GF-D8 (cell line): ENCODE data around the gene CPED1.

Experiments used
- DNase-seq: peaks from one replicate; lab custom pipeline; 2025; lab: John Stamatoyannopoulos, UW

CPED1 gene

DNA sequence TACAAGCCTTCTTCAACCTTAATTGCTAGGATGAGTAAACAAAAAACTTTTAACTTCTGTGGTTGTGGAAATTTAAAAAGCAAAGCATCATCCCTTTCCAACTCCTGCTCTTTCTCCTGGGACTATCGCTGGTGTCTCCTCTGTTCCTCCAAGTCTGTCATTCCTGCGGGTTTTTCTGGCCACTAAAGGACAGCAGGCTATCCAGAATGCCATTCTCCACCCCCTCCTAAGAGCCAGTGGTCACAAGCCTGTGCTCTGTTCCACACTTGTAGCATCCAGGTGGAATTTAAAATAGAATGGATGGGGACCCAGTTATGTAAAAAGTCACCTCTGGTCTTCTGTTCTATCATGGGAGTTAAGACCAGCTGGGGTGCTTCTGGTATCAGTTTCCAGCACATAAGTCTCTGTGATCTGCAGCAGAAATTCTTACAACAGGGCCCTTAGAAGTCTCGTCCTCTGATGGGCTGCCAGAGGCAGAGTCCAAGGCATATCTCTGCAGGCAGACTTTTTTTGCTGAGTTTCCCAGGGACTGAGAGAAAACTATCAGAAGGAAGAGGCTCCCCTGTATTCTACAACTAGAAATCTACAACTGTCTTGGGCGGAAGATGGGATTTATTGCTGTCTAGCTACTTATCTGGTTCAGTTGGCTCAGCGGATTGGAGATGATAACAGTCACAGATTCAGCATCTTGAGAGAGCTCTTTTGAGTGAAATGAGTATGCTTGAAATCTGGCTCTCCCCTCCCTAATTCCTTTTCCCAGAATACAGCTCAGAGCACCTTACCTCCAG, 335.2 kb downstream of the CPED1 start:
- no peak for DNase-seq

DNA sequence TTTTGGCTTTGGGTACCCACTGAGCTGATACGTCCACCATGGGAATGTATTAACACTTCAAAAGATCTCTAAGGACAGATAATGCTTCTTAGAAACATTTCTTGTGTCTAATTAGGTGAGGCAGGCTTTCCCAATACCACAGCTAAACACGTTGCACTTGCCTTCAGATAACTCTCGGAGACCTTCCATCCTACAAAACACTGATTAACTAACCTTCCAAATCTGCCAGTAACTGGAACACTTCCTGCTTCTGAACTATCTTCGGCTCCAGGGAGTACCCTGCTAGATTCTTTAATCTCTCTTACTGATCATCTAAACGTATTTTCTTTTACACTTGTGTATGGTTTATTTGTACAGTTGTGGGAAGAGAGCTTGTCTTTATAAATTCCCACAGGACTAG, 339.2 kb downstream of the CPED1 start:
- DNase-seq = no peak

DNA sequence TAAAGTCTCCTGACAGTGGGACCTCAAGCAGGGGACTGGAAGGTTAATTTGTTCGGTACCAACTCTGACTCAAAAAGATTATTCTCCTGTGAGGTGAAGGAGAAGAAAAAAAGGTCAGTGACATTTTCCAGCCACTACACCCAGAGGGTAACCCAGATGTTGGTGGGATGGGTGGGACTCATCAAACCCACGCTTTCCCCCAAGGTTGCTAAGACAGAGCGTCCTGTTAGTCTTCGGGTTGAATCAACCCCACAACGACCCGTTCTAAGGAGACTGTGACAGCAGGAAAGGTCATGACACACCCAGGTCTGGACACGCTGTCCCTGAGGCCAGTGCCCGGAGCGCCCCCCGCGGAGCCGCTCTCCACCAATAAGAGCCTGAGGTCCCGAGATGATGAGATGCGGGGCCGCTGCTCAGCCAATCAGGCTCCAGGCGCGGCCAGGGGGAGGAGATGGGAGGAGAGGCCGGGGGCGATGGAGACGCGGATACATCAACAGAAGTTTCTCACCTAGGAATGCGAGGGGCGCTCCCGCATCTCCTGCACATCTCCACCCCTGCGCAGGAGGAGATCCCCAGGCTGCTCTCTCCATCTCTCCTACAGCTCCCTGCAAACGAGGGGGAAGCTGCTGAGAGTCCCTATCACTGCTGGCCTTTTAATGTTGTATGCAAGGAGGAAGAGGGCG, 340.1 kb downstream of the CPED1 start, which contains the start of gene WNT16:
TSS of gene WNT16 (plus strand) at position 493 of the 683 bp plus-strand sequence. CDS start 293 bp downstream, outside the sequence.
- DNase-seq = no peak

DNA sequence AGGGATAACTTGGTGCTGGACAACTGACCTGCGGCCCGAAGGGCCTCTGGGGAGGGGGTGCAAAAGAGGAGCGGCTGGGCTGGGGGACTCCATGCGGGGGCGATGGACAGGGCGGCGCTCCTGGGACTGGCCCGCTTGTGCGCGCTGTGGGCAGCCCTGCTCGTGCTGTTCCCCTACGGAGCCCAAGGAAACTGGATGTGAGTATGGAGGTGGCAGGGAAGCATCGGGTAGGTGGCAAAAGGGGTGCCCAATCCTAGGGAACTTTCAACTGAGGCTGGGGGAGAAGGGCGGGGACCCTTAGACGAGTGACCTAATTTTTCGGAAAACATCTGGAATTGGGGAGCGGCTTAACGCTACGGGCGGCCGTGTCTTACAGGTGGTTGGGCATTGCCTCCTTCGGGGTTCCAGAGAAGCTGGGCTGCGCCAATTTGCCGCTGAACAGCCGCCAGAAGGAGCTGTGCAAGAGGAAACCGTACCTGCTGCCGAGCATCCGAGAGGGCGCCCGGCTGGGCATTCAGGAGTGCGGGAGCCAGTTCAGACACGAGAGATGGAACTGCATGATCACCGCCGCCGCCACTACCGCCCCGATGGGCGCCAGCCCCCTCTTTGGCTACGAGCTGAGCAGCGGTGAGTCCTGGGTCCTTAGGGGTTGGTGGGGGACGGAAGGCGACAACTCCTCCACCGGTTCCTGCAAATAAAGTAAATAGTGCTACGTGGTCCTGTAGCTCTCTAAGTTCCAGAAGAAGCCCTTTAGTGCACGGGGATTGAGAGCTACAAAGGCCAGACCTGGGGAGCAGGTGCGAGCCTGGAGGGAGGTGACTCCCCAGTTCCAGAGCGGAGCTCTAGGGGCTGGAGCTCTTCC, 340.9 kb downstream of the CPED1 start:
- DNase-seq = no peak

DNA sequence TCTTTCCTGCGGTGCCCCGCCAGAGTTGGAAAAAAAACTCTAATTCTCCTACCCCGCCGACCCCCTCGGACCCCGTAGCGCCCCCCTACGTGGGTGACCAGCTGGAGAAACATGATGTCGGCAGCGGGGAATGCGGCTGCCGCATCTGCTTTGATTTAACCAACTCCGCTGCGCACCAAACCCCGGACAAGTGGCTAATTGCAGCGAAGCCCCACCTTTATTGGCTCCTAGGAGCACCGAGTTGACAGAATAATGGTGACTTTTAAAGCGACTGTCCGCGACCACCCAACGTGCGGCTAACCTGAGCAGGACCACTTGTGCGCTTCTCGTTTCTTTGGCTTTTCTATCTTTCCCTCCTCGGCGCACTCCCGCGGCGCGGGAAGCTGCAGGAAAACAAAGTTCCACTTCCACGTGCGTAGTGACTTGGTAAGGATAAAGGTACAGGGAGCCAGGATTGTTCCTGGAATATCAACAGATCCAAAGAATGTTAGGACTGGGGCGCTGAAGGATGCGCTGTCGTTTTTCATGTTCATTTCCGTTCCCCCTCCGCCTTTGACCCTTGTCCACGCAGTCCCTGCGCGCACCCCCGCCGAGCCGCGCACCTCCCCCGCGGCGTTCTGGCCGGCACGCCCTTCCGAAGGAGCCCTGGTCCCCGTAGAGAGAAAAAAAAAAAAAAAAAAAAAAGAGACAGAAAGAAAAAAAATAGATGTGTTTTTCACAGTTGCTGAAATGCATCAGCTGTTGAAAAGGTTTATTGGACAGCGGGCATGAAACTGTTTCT, 341.7 kb downstream of the CPED1 start:
- DNase-seq = no peak

DNA sequence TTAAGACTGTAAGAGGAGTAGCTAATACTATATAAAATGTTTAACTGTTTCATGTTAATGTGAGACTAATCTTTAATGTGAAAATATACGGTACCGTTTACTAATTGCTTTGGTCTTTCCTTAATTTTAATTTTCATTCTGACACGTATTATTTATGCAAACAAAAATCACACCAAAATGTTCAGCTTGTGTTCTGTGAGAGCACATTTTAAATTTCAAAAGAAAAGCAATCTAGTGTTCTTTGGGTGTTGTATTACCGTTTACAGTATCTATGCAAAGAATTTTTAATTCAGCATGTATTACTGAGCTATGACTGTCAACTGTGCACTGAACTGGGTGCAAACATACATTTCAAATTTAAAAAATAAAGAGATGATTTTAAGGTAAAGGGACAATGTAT, 342.5 kb downstream of the CPED1 start:
- DNase-seq = no peak

DNA sequence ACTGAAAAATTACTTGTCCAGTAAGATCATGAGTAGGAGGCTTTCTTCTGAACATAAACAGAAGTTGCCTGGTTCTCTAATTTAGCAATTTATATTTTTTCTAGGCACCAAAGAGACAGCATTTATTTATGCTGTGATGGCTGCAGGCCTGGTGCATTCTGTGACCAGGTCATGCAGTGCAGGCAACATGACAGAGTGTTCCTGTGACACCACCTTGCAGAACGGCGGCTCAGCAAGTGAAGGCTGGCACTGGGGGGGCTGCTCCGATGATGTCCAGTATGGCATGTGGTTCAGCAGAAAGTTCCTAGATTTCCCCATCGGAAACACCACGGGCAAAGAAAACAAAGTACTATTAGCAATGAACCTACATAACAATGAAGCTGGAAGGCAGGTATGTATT, 343.1 kb downstream of the CPED1 start:
- DNase-seq = no peak

DNA sequence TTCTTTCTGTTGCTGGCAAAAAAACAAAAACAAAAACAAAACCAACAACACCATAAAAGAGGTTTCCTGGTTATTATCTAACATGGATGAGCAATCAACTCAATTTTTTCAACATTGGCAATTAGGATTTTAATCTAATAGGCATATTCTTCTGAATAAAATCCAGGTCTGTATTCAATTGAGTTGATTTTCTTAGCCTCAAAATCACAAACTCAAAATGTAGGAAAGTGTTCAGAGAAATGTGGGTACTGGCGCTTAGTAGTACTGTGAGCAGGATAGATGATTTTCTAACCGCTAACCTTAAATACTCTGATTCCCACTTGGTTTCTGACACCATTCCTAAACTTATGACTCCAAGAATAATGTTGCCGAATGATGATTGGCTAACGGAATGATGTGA, 345.9 kb downstream of the CPED1 start:
- DNase-seq = no peak

DNA sequence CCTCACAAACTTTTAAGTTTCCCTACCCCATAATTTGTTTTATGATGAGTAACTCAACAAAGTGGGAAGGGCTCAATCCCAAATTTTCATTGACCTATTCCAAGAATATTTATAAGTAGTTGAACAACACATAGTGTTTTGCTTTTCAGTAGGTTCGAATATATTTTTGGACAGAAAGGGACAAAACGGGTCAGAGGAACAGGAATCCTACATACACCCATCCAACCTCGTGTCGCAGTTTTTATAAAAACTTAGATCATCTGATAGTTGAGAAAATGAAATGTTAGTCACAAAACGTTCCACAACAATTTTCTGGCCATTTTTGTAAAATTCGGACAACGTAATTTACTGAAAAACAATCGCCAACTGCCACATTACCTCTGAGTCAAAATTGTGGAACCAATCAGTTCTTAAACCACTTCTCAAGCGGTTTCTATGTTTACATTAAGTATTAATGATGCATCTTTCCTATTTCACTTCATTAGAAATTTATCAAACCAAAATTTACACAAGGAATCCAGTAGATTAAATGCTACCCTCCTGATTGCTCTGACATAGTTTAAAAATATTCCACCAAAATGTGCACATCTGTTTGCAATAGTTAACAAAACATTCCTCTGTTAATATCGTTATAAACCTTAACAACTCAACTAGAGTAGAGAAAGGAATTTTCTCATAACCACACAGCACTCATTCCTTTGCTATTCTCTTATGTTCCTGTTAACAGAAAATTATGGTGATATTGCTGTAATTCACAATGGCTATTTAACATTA, 346.6 kb downstream of the CPED1 start:
- DNase-seq = no peak

DNA sequence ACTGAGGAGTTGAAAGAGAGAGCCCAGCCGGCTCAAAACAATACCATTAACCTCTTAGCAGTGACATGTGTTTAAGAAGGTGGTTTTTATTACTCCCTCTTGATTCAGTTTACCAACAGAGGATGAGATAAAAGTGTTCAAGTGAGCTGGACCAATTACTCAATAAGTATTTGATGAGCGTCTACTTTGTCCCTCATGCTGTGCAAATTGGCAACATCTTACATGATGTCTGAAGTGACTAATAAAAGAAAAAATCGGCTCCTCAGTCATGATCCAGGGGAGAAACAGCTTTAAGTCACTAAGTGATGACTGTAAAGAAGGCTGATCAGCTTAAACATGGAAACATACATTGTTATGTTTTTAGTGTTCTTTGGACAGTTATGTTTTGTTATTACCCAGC, 348.1 kb downstream of the CPED1 start:
- no peak for DNase-seq

DNA sequence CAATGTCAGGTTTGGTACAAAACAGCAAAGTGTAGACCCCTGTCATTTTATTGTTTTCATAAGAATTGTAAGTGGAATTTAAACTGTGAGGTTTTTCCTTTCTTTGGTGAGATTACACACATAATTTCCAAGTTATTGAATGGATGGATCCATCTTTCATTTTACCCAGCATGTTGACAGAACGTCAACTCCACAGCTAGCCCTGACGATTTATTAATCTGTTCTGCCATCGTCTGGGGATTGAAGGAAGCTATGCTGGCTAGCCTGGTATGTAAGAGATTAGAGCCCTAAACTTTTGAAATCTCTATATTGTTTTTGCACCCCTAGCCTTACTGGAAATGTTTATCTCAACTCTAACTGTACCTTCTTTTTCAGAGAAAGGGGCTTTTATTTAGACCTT, 348.9 kb downstream of the CPED1 start:
- DNase-seq = no peak

DNA sequence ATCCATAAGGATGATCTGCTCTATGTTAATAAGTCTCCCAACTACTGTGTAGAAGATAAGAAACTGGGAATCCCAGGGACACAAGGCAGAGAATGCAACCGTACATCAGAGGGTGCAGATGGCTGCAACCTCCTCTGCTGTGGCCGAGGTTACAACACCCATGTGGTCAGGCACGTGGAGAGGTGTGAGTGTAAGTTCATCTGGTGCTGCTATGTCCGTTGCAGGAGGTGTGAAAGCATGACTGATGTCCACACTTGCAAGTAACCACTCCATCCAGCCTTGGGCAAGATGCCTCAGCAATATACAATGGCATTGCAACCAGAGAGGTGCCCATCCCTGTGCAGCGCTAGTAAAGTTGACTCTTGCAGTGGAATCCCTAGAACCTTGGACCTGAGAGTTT, 350.6 kb downstream of the CPED1 start:
- DNase-seq = peak; percentile 18

DNA sequence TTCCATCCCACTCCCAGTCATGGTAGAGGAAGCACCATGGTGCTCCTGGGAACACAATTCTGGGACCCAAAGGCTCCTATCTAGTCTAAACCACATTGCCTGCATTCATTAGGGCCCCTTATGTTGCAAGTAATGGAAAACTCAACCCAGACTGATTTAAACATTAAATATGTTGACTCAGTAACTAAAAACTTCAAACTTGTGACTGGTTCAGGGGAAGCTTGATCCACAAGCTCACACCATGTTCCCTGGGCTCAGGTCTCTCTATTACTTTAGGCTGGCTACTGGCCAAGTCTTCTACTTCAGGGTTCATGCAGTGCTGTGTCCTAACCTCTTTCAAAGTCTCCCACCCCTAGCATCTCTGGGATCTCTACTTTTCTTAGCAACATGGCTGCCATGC, 353.4 kb downstream of the CPED1 start:
- DNase-seq = no peak

DNA sequence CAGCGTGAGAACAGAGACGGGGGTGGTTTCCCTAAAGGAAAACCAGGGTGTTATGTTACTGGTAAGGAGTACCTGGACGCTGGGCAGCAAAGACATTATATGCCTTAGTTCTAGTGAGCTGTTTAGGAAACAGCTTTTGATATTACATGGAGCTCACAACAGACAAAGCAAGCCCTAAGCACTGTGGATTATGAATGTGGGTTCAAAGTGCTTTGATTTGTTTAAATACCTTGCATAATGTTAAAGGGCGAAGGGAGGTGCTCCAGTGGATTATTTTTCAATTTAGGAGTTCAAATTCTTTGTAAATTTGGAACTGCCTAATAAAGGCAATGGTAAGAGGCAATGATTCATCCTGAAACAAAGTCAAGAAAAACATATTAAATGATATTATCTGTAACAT, 354.1 kb downstream of the CPED1 start:
- no peak for DNase-seq

DNA sequence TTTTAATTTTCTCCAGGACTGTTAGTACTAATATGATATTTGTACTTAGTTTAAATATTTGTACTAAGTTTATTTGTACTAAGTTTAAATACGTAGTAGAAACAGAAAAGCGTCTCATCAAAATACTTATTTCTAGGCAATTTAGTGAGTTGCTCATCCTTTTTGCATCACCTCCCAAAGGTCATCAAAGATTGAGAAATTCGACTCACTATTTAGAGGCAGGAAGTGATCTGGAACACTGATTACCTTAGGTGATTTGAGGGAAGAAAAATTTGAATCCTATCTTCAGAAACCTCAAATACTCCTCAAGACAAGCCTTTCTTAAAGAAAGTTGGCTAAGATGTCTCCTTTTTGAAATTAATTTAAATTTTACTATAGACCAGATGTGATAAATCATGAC, 354.8 kb downstream of the CPED1 start:
- no peak for DNase-seq

DNA sequence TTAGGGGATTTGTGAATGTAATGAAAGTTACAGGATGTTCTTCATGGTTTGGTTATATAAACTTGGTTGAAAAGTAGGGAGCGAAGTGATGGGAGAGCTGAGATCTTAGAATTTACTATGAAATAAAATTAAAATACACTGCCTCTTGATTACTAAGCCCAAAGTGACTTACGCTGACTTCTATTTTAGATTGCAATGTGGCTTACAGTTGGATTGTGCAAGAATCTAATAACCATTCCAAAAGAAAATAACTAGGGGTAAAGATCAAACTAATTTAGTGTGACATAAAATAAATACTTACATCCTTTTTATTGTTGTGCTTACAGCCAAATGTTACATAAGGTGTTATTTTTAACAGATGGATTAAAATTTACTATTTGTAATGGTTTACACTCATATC, 355.6 kb downstream of the CPED1 start:
- DNase-seq = no peak

DNA sequence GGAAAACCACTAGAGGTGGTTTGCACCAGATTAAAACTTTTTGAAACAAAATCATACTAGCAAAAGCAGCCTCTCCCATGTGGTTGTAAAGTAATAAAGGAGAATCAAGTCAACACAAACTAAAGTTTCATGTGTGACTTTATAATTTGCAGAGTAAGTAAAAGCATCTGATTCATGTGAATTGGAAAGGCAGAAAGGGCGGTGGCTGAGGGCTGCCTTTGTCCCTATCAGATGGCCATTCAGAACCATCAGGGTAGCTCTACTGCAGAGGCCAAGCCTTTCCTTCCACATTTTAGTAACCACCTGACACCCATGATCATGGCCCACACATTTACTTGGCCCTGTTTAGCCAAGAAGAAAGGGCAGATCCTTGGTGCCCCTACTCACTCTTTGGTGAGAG, 356.0 kb downstream of the CPED1 start:
- DNase-seq = no peak
